Common myeloid progenitor, CD34-positive (primary cell): ENCODE results near the gene BRD7.

Source experiments
- CTCF ChIA-PET: fragments of 350-600 bp; sonication (Branson Sonifier 250); formaldehyde crosslinking; loops from one replicate; lab custom pipeline; 2021; ENCODE audit warnings: antibody characterized with exemption; lab: Charles Lee
- POLR2A ChIA-PET: fragments of 350-600 bp; sonication (Branson Sonifier 250); formaldehyde crosslinking; loops from one replicate; lab custom pipeline; 2021; ENCODE audit warnings: antibody characterized with exemption; lab: Charles Lee
- DNase-seq, 3 donors: peaks; one replicate each; pipeline versions ENCODE4 v3.0.0 to v3.0.0-alpha.2; 2013
- H3K27ac ChIP-seq, 2 experiments: 1 replicate in 1 of 2; 2 replicates in 1 of 2; pipeline ENCODE4 v1.7.0; 2013; ENCODE audit warnings: inconsistent platforms in 2 of 2, low read length in 2 of 2, mild to moderate bottlenecking in 2 of 2, low read depth in 1 of 2, moderate library complexity in 1 of 2; ENCODE audit not compliant: severe bottlenecking in 2 of 2, insufficient read depth in 1 of 2, poor library complexity in 1 of 2
- H3K27me3 ChIP-seq, 5 experiments: replicated peaks in 2 of 5; 1 replicate in 3 of 5; 2 replicates in 2 of 5; pipeline versions ENCODE4 v1.6.1 to v1.7.0; 2013; ENCODE audit warnings: low read length in 4 of 5, mild to moderate bottlenecking in 2 of 5, moderate library complexity in 2 of 5, inconsistent platforms in 1 of 5; ENCODE audit not compliant: insufficient read depth in 5 of 5, control insufficient read depth in 4 of 5
- H3K36me3 ChIP-seq, 4 experiments: 1 replicate in 2 of 4; 2 replicates in 2 of 4; pipeline versions ENCODE4 v1.6.1 to v1.7.0; 2013; ENCODE audit warnings: low read length in 3 of 4, control low read depth in 1 of 4, mild to moderate bottlenecking in 1 of 4; ENCODE audit not compliant: control insufficient read depth in 4 of 4, insufficient read depth in 4 of 4
- H3K4me1 ChIP-seq, 4 experiments: 1 replicate in 3 of 4; 2 replicates in 1 of 4; pipeline versions ENCODE4 v1.6.1 to v1.7.1; 2013; ENCODE audit warnings: low read length in 3 of 4, mild to moderate bottlenecking in 3 of 4, control low read depth in 1 of 4, inconsistent platforms in 1 of 4, moderate library complexity in 1 of 4; ENCODE audit not compliant: control insufficient read depth in 4 of 4, insufficient read depth in 4 of 4; ENCODE audit errors: control extremely low read depth in 1 of 4
- H3K4me3 ChIP-seq, 7 experiments: 1 replicate in 4 of 7; 2 replicates in 3 of 7; pipeline versions ENCODE4 v1.5.1 to v1.7.0; 2013; ENCODE audit warnings: mild to moderate bottlenecking in 7 of 7, low read length in 6 of 7, moderate library complexity in 6 of 7, inconsistent platforms in 2 of 7, low read depth in 2 of 7, control low read depth in 1 of 7; ENCODE audit not compliant: insufficient read depth in 4 of 7, control insufficient read depth in 1 of 7; ENCODE audit errors: extremely low read depth in 1 of 7
- H3K9me3 ChIP-seq, 5 experiments: 1 replicate in 4 of 5; 2 replicates in 1 of 5; pipeline versions ENCODE4 v1.6.1 to v1.7.1; 2013; ENCODE audit warnings: low read length in 4 of 5, mild to moderate bottlenecking in 2 of 5, inconsistent platforms in 1 of 5, low read depth in 1 of 5, moderate library complexity in 1 of 5; ENCODE audit not compliant: control insufficient read depth in 4 of 5, insufficient read depth in 2 of 5; ENCODE audit errors: control extremely low read depth in 1 of 5
- WGBS: methylation state at CpG from one replicate; pipeline ENCODE4 v1.1.5; 2013; ENCODE audit not compliant: insufficient coverage; 5-methylcytosine and 5-hydroxymethylcytosine counted together

Gene BRD7

DNA sequence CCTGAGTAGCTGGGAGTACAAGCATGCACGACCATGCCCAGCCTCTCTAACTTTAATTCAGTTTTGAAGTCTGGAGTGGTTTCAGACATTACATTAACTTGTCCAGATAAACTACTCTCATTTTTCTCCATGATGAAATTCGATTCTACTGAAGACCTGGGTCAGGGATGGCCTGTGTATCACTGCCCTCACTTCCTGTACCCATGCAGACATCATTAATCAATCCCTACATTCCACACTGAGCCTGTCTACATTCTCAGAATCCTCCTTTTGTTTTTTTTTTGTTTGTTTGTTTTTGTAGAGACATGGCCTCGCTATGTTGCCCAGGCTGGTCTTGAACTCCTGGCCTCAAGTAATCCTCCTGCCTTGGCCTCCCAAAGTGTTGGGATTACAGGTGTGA lies 79.9 kb downstream of the BRD7 start:
- H3K4me1 ChIP-seq, result peaks cover 7 to 30% (median 22%) of the 10 kb centered on the region in 4 experiments
- no peak overlapping the region for H3K27ac ChIP-seq
- ChIA-PET CTCF (interaction anchor here (1.1 to 14.0 kb wide), 3 partner anchors 9 to 78 kb away, joined by 4 to 274 read pairs (median 4); partner anchors contain the start of gene ADCY7), POLR2A (no interaction called here)
- no peak for DNase-seq
- peaks cover 18 to 80% (median 56%) of the 10 kb centered on the region in 4 experiments for H3K36me3 ChIP-seq
- WGBS, result 100% methylated on average over 3 of the region's 3 CpGs
- no peaks in the 10 kb centered on the region for H3K27me3 ChIP-seq
- H3K4me3 ChIP-seq, result no peak overlapping the region
- peaks cover 0 to 3% (median 1%) of the 10 kb centered on the region in 5 experiments for H3K9me3 ChIP-seq

DNA sequence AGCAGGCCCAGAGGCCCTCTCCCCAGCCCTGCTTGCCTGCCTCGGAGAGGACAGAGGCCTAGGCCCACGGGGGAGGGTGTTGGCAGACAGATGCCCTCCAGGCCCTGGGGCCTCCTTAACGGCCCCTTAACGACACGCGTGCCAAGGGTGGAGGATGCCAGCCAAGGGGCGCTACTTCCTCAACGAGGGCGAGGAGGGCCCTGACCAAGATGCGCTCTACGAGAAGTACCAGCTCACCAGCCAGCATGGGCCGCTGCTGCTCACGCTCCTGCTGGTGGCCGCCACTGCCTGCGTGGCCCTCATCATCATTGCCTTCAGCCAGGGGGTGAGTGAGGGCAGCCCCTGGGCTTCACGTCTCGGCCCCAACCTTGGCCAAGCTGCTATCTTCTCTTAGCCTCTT lies 80.8 kb downstream of the BRD7 start:
- peak in 1 of 3 donors; percentile 52 for DNase-seq
- Histone ChIP-seq H3K27me3 (no peaks in the 10 kb centered on the region), H3K4me3 (no peak overlapping the region), H3K27ac (no peak overlapping the region), H3K36me3 (peaks cover 18 to 75% (median 48%) of the 10 kb centered on the region in 4 experiments), H3K4me1 (peaks cover 8 to 39% (median 31%) of the 10 kb centered on the region in 4 experiments), H3K9me3 (peaks cover 0 to 3% (median 1%) of the 10 kb centered on the region in 5 experiments)
- ChIA-PET POLR2A (interaction anchor here (0.6 to 1.4 kb wide), 2 partner anchors 14 to 78 kb away, joined by 3 read pairs; no protein-coding TSS in a partner anchor), CTCF (interaction anchor here (0.6 to 14.0 kb wide), 6 partner anchors 9 to 415 kb away, joined by 3 to 274 read pairs (median 3); partner anchors contain the start of gene ADCY7)
- WGBS, result 69% methylated on average over 11 of the region's 17 CpGs

DNA sequence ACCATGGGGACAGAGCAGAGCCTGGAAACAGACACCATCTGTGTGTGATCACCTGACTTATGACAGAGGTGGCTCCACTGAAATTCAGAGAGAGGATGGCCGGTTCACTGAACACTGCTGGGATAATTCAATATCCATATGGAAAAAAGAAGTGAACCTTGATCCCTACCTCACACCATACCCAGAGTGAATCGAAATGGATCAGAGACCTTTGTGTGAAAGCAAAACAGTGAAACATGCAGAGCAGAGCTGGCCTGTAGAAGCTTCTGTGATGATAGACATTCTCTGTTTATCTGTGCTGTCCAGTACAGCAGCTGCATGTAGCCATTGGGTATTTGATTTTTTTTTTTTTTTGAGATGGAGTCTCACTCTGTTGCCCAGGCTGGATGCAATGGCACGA lies 82.1 kb downstream of the BRD7 start:
- no peaks in the 10 kb centered on the region for H3K27me3 ChIP-seq
- 100% methylated on average over 1 of the region's 3 CpGs for WGBS
- no peak for DNase-seq
- H3K4me1 ChIP-seq, result peaks cover 15 to 51% (median 43%) of the 10 kb centered on the region in 4 experiments
- no peak overlapping the region for H3K4me3 ChIP-seq
- peaks cover 0 to 3% (median 1%) of the 10 kb centered on the region in 5 experiments for H3K9me3 ChIP-seq
- POLR2A ChIA-PET, result no interaction called here
- no peak overlapping the region for H3K27ac ChIP-seq
- CTCF ChIA-PET, result interaction anchor here (0.6 to 14.0 kb wide), 7 partner anchors 8 to 75 kb away, joined by 3 to 274 read pairs (median 5); partner anchors contain the start of gene ADCY7
- H3K36me3 ChIP-seq, result peaks cover 18 to 61% (median 37%) of the 10 kb centered on the region in 4 experiments

DNA sequence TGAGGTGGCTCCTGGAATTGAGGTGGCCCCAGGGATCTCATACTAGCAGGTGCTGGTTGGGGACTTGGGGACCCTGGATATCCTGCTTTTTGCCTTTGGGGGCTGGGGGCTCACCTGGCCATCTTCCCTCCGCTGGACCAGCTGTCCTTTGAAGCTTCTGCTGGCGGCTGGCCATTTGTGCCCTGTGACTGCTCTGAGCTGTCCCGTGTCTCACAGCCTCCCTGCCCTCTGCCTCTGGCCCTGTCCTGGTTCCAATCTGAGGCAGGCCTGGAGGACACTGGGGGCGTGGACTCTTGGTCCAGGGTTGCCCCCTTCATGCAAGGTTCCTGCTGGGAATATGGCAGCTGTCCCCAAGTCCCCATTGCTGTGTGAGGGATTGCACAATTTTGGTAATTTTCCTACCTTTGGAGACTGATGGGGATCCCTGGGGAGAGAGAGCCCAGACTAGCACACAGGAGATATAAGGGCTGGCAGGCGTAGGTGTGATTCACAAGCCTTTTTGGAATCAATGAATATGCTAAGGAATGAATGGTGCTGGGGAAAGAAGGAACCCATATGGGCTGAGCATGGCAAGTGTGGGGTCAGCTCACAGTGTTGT lies 83.3 kb downstream of the BRD7 start:
- 97% methylated on average over 4 of the region's 5 CpGs for WGBS
- POLR2A ChIA-PET, result no interaction called here

DNA sequence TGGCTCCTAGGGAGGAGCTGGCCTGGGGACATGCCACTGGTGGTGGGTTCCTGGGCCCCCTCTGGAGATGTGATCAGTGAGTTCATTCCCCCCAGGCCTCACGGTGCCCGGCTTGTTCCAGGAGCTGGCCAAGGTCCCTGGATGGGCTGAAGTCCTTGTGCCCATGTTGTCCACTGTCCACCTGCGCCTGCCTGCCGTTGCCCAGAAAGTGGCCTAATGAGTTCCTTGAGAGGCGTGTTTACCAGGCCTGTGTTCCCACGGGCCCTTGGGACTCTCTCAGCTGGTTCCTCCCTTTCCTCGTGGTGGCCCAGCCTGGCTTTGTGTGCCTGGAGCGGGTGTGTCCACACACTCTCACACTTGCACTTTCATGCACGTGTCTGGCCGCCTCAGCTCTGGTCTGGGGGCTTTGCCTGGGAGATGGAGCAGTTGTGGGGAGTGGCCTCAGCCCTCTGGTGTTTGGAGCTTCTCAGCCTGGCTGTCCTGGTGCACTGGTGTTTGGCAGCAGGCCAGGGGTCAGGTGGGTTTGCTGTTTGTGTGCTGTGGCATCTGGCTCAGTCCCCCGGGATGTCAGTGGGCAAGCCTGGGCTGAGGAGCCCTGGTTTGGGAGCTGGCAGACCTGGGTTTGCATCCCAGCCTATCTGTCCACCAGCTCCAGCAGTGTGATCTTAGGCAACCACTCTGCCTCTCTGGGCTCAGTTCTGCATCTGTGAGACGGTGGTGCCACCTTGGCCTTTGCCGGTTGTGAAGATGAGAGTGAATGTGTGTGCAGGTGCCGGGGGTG lies 84.5 kb downstream of the BRD7 start:
- POLR2A ChIA-PET, result interaction anchor here (0.5 to 0.7 kb wide), 2 partner anchors 218 to 293 kb away, joined by 3 read pairs; partner anchors contain the start of gene HEATR3
- peaks cover 7 to 51% (median 19%) of the 10 kb centered on the region in 4 experiments for H3K36me3 ChIP-seq
- peak overlapping the region in 1 of 2 experiments; percentile 36 for H3K27ac ChIP-seq
- CTCF ChIA-PET, result interaction anchor here (0.7 to 14.0 kb wide), 6 partner anchors 13 to 73 kb away, joined by 3 to 274 read pairs (median 6); partner anchors contain the start of gene ADCY7
- no peak for DNase-seq
- peaks cover 0 to 3% (median 1%) of the 10 kb centered on the region in 5 experiments for H3K9me3 ChIP-seq
- H3K4me1 ChIP-seq, result peaks cover 25 to 74% (median 66%) of the 10 kb centered on the region in 4 experiments
- peak overlapping the region in 4 of 7 experiments; percentile 12 to 34 (median 32) for H3K4me3 ChIP-seq
- H3K27me3 ChIP-seq, result no peaks in the 10 kb centered on the region
- WGBS, result 41% methylated on average over 12 of the region's 14 CpGs

More for the DNA sequence above, 83.3 kb downstream of the BRD7 start:
- H3K4me3 ChIP-seq, result no peak overlapping the region
- no peak for DNase-seq
- H3K27me3 ChIP-seq, result no peaks in the 10 kb centered on the region
- H3K4me1 ChIP-seq, result peaks cover 15 to 63% (median 55%) of the 10 kb centered on the region in 4 experiments
- CTCF ChIA-PET, result interaction anchor here (0.7 to 14.0 kb wide), 7 partner anchors 9 to 74 kb away, joined by 3 to 274 read pairs (median 6); partner anchors contain the start of gene ADCY7
- no peak overlapping the region for H3K27ac ChIP-seq
- H3K9me3 ChIP-seq, result peaks cover 0 to 3% (median 1%) of the 10 kb centered on the region in 5 experiments
- H3K36me3 ChIP-seq, result peaks cover 14 to 59% (median 29%) of the 10 kb centered on the region in 4 experiments

DNA sequence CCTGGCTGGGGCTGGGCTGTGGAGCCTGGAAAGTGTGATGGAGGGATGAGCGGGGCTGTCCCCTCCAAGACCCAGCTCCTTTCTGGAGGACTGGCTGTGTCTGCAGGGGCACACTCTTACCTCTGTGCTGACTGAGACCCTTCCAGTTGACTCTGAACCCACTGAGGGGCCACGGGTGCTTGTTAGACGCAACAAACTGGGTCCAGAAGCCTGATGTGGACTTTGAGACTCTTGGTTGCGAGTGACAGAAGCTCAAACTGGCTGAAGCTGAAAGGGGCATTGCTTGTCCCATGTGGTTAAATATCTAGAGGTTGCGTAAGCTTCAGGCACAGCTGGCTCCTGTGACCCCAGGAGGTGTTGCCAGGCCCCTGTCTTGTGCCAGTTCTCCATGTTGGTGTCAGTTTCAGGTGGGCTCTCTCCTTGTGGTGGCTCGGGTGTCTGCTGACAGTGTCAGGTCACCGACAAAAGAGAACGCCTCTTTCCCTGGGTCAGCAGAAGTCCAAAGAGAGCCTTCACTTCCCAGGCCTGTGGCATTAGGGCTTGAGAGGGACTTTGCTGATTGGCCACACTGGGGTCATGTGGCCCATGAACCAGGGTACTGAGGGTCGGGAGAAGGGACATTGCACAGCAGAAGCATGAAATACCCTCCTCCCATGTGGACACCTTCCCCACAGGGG lies 85.7 kb downstream of the BRD7 start:
- Histone ChIP-seq H3K9me3 (peaks cover 0 to 3% (median 1%) of the 10 kb centered on the region in 5 experiments), H3K4me3 (peak overlapping the region in 4 of 7 experiments; percentile 9 to 59 (median 57)), H3K36me3 (peaks cover 3 to 42% (median 11%) of the 10 kb centered on the region in 4 experiments), H3K27me3 (no peaks in the 10 kb centered on the region), H3K27ac (no peak overlapping the region), H3K4me1 (peaks cover 28 to 82% (median 76%) of the 10 kb centered on the region in 4 experiments)
- POLR2A ChIA-PET, result interaction anchor here (0.9 to 2.2 kb wide), 6 partner anchors 9 to 27 kb away, joined by 3 to 14 read pairs (median 8); no protein-coding TSS in a partner anchor
- 74% methylated on average over 8 of the region's 9 CpGs for WGBS
- CTCF ChIA-PET, result interaction anchor here (0.9 to 14.0 kb wide), 9 partner anchors 14 to 462 kb away, joined by 3 to 274 read pairs (median 4); partner anchors contain the start of gene ADCY7
- peak in 2 of 3 donors; percentile 51 to 61 for DNase-seq
